GM11168 (cell line): ENCODE measurements around the gene ADK.
"Not testable (repeated sequence)": the region's sequence is repeated elsewhere in the genome, so short reads cannot be mapped to it uniquely, and the experiment has no call there.

Experiments used
- in situ Hi-C: fragments of 300-500 bp; cut with MboI; formaldehyde crosslinking; loops from one replicate; pipeline ENCODE4 v1.12.0; 2022; ENCODE audit warnings: low sequenced_read_pairs; ENCODE audit not compliant: unreplicated experiment

The ADK gene

GRCh38 chr10:74289951-74290350 lies 138.9 kb downstream of the ADK start:
- in situ Hi-C loops = no loop called here

GRCh38 chr10:74290708-74291107 lies 139.7 kb downstream of the ADK start:
- in situ Hi-C loops = no loop called here

GRCh38 chr10:74292871-74293427 lies 141.9 kb downstream of the ADK start:
- in situ Hi-C loops = no loop called here

GRCh38 chr10:74293686-74294371 lies 142.8 kb downstream of the ADK start:
- in situ Hi-C loops = no loop called here

GRCh38 chr10:74297389-74298080 lies 146.5 kb downstream of the ADK start:
- in situ Hi-C loops = no loop called here

- in situ Hi-C loops = not testable (repeated sequence)
Observed at GRCh38 chr10:74300074-74300621, 149.1 kb downstream of the ADK start.

GRCh38 chr10:74300666-74301065 lies 149.6 kb downstream of the ADK start:
- in situ Hi-C loops = no loop called here

GRCh38 chr10:74305730-74306129 lies 154.7 kb downstream of the ADK start:
- in situ Hi-C loops = no loop called here

GRCh38 chr10:74306227-74306982 lies 155.4 kb downstream of the ADK start:
- in situ Hi-C loops = no loop called here

GRCh38 chr10:74307061-74307651 lies 156.1 kb downstream of the ADK start:
- in situ Hi-C loops = no loop called here

- in situ Hi-C loops = no loop called here
Observed at GRCh38 chr10:74310652-74311257, 159.7 kb downstream of the ADK start.

GRCh38 chr10:74314166-74314565 lies 163.1 kb downstream of the ADK start:
- in situ Hi-C loops = no loop called here

GRCh38 chr10:74320026-74320425 lies 169.0 kb downstream of the ADK start:
- in situ Hi-C loops = no loop called here

GRCh38 chr10:74320717-74321116 lies 169.7 kb downstream of the ADK start:
- in situ Hi-C loops = no loop called here

GRCh38 chr10:74322141-74322540 lies 171.1 kb downstream of the ADK start:
- in situ Hi-C loops = no loop called here

GRCh38 chr10:74322565-74322964 lies 171.5 kb downstream of the ADK start:
- in situ Hi-C loops = no loop called here

GRCh38 chr10:74328388-74328787 lies 177.4 kb downstream of the ADK start:
- in situ Hi-C loops = no loop called here

- in situ Hi-C loops = no loop called here
Observed at GRCh38 chr10:74329873-74330272, 178.9 kb downstream of the ADK start.

- in situ Hi-C loops = no loop called here
Observed at GRCh38 chr10:74330646-74331045, 179.6 kb downstream of the ADK start.

GRCh38 chr10:74332398-74332797 lies 181.4 kb downstream of the ADK start:
- in situ Hi-C loops = no loop called here
